Measurements from ENCODE around the gene IPO9. TPM values are rescaled to one million over a fixed set of nuclear protein-coding genes. Genes with fewer than 3 reads are reported as not detected.

Gene IPO9
- total RNA-seq, result 10 to 100 TPM; 63.9 to 65.7 TPM

DNA sequence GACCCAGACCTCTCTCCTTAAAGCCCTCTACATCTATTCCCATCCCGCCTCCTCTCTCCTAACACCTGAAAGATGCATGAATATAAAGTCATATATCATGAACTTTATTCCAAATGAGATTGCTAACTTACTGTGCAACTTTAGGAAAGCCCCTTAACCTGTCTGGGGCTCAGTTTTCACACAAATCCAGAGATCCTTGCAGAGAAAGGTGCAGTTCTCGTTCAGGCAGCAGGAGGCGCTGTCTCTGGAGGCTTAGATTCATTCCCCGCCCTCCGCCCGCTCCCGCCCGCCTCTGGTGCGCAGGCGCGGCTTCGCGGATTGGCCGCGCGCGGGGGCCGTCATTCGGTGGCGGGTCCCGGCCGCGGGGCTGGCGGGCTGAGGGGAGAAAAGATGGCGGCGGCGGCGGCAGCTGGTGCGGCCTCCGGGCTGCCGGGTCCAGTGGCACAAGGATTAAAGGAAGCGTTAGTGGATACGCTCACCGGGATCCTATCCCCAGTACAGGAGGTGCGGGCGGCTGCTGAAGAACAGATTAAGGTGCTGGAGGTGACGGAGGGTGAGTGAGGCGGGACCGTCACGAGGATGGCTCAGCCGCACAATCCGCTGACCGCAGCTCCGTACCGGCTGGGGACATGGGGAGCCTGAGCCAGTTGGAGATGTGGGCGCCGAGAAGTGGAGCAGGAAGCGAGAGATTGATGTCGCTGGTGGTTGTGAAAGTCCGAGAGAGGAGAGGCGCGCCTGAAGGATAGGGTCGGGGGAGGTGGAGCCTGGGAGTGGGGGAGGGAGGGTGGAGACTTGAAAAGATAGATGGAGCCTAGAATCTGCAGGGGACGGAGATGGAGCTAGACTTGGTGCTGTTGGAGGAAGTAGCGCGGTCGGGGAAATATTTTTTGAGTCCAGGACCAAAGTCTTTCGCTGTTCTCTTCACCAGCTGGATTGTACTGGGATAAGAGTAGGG, at the start of gene IPO9:
IPO9 (plus strand) TSS at position 338 of the 955 bp plus-strand sequence; CDS start at position 391, 53 bp downstream.
- peak within 1 kb of the TSS; percentile 93 for H3K27ac Mint-ChIP-seq
- peaks cover 11% of the 10 kb centered on the region for H3K36me3 Mint-ChIP-seq (ENCODE audit: low read depth)
- H3K9me3 Mint-ChIP-seq, result no peaks in the 10 kb centered on the region
- H3K27me3 Mint-ChIP-seq (ENCODE audit: low read depth), result no peaks in the 10 kb centered on the region
- CTCF ChIA-PET, result interaction anchor here (0.6 to 2.9 kb wide), 18 partner anchors 9 to 315 kb away, joined by 3 to 13 read pairs (median 4); no protein-coding TSS in a partner anchor
- DNase-seq, result peak; percentile 98
- intact Hi-C loops (cut with micrococcal nuclease), result loop anchor here (1.0 to 5.0 kb wide), 3 partner anchors 126 to 513 kb away; partner anchors contain the start of genes CSRP1, TIMM17A and UBE2T
- peaks cover 45% of the 10 kb centered on the region for H3K4me1 Mint-ChIP-seq (ENCODE audit: low read depth)
- H3K4me3 Mint-ChIP-seq, result peak within 1 kb of the TSS; percentile 99

DNA sequence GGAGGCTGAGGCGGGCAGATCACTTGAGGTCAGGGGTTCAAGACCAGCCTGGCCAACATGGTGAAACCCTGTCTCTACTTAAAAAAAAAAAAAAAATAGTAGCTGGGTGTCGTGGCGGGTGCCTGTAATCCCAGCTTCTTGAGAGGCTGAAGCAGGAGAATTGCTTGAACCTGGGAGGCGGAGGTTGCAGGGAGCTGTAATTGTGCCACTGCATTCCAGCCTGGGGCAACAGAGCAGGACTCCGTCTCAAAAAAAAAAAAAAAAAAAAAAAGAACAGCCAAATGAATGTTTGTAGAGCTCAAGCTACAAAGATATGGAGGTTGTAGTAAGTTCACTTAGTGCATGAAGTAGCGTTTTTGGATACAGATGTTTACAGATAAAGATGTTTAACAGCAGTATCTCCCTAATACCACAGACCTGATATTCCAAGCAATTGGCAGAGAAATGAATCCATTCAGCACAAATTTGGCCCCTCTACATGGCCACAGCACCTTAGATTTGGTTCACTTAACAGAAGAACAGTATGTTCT, 49.5 kb upstream of the IPO9 start:
- no peak overlapping the region for H3K4me3 Mint-ChIP-seq
- DNase-seq, result no peak
- H3K9me3 Mint-ChIP-seq, result no peaks in the 10 kb centered on the region
- no peaks in the 10 kb centered on the region for H3K27me3 Mint-ChIP-seq (ENCODE audit: low read depth)
- intact Hi-C loops (cut with micrococcal nuclease), result no loop called here
- peaks cover 1% of the 10 kb centered on the region for H3K36me3 Mint-ChIP-seq (ENCODE audit: low read depth)
- CTCF ChIA-PET, result interaction anchor here (0.6 kb wide), 1 partner anchor 233 kb away, joined by 3 read pairs; no protein-coding TSS in a partner anchor
- no peaks in the 10 kb centered on the region for H3K4me1 Mint-ChIP-seq (ENCODE audit: low read depth)
- H3K27ac Mint-ChIP-seq, result no peak overlapping the region

DNA sequence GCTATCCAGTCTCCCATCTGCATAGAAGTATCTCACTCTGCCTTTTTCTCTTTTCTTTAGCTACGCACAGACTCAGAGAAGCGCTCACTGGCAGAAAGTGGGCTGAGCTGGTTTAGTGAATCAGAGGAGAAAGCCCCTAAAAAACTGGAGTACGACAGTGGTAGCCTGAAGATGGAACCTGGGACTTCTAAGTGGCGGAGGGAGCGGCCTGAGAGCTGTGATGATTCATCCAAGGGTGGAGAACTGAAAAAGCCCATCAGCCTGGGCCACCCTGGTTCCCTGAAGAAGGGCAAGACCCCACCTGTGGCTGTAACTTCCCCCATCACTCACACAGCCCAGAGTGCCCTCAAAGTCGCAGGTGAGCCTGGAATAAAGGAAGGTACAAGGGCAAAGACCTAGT, 48.0 kb upstream of the IPO9 start:
- Mint-ChIP-seq H3K4me1 (ENCODE audit: low read depth) (no peaks in the 10 kb centered on the region), H3K9me3 (no peaks in the 10 kb centered on the region), H3K27me3 (ENCODE audit: low read depth) (no peaks in the 10 kb centered on the region), H3K4me3 (no peak overlapping the region), H3K27ac (no peak overlapping the region), H3K36me3 (ENCODE audit: low read depth) (peaks cover 1% of the 10 kb centered on the region)
- no peak for DNase-seq
- intact Hi-C loops (cut with micrococcal nuclease), result no loop called here
- CTCF ChIA-PET, result interaction anchor here (1.3 to 1.7 kb wide), 2 partner anchors 12 to 72 kb away, joined by 5 read pairs; no protein-coding TSS in a partner anchor

DNA sequence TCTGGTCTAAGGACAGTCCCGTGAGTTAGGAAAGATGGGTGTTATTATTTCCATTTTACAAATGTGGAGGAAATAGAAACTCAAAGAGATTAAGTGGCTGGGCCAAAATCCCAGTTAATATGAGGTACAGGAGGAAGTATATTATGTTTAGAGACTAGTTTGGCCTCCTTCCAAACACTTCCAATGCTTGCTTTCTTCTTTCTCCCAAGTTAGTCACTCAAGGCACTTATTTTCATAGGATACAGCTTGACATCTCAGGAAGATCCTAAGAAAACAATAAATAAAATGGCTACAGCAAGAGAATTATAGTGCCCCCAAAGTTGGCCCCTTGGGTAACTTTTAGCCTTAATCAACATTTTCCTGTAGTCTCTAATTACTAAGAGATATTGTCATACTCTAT, 47.5 kb upstream of the IPO9 start:
- no peak overlapping the region for H3K4me3 Mint-ChIP-seq
- intact Hi-C loops (cut with micrococcal nuclease), result no loop called here
- H3K27me3 Mint-ChIP-seq (ENCODE audit: low read depth), result no peaks in the 10 kb centered on the region
- CTCF ChIA-PET, result interaction anchor here (1.7 kb wide), 1 partner anchor 72 kb away, joined by 5 read pairs; no protein-coding TSS in a partner anchor
- H3K36me3 Mint-ChIP-seq (ENCODE audit: low read depth), result peaks cover 1% of the 10 kb centered on the region
- no peak for DNase-seq
- no peaks in the 10 kb centered on the region for H3K9me3 Mint-ChIP-seq
- no peak overlapping the region for H3K27ac Mint-ChIP-seq
- no peaks in the 10 kb centered on the region for H3K4me1 Mint-ChIP-seq (ENCODE audit: low read depth)

DNA sequence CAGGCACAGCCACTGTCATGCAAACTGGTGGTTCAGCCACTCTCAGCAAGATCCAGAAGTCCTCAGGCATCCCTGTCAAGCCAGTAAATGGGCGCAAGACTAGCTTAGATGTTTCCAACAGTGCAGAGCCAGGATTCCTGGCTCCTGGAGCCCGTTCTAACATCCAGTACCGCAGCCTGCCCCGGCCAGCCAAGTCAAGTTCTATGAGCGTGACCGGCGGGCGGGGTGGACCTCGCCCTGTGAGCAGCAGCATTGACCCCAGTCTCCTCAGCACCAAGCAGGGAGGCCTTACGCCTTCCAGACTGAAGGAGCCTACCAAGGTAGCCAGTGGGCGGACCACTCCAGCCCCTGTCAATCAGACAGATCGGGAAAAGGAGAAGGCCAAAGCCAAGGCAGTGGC, 46.6 kb upstream of the IPO9 start:
- Mint-ChIP-seq H3K27ac (no peak overlapping the region), H3K4me1 (ENCODE audit: low read depth) (no peaks in the 10 kb centered on the region), H3K9me3 (no peaks in the 10 kb centered on the region), H3K27me3 (ENCODE audit: low read depth) (no peaks in the 10 kb centered on the region), H3K36me3 (ENCODE audit: low read depth) (peaks cover 1% of the 10 kb centered on the region), H3K4me3 (no peak overlapping the region)
- intact Hi-C loops (cut with micrococcal nuclease), result no loop called here
- no peak for DNase-seq
- CTCF ChIA-PET, result interaction anchor here (1.0 to 3.2 kb wide), 2 partner anchors 11 to 73 kb away, joined by 3 to 10 read pairs; no protein-coding TSS in a partner anchor

DNA sequence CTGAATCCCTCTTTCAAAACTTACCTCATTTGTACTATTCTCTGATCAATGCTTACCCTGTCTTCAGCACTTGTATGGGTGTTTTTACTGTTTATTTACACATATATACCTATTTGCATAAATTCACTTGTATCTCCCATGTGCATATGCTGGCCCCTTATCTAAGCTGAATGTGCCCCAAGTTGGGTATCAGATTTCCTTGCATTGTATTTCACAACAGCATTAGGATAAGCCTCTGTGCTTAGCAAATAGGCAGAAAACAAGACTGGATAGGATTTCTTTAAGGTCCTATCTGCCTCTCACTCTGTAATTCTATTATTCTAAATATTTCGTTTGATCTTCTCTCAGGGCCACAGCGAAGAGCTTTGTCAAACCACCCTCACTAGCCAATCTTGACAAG, 45.9 kb upstream of the IPO9 start:
- Mint-ChIP-seq H3K27ac (no peak overlapping the region), H3K27me3 (ENCODE audit: low read depth) (no peaks in the 10 kb centered on the region), H3K4me1 (ENCODE audit: low read depth) (no peaks in the 10 kb centered on the region), H3K4me3 (no peak overlapping the region), H3K9me3 (no peaks in the 10 kb centered on the region), H3K36me3 (ENCODE audit: low read depth) (peaks cover 1% of the 10 kb centered on the region)
- intact Hi-C loops (cut with micrococcal nuclease), result no loop called here
- CTCF ChIA-PET, result interaction anchor here (1.0 to 3.2 kb wide), 2 partner anchors 10 to 74 kb away, joined by 3 to 10 read pairs; no protein-coding TSS in a partner anchor
- no peak for DNase-seq

DNA sequence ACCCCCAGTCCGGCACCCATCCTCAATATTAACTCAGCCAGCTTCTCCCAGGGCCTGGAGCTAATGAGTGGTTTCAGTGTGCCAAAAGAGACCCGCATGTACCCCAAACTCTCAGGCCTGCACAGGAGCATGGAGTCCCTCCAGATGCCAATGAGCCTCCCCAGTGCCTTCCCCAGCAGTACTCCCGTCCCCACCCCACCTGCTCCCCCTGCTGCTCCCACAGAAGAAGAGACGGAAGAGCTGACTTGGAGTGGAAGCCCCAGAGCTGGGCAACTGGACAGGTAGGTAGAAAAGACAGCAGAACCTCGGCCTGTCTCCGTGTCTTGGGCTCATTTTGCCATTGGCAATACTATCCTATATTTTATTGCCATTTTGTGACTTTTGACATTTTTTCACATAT, 45.4 kb upstream of the IPO9 start:
- no peaks in the 10 kb centered on the region for H3K27me3 Mint-ChIP-seq (ENCODE audit: low read depth)
- no peak overlapping the region for H3K4me3 Mint-ChIP-seq
- CTCF ChIA-PET, result interaction anchor here (1.0 to 3.2 kb wide), 2 partner anchors 9 to 74 kb away, joined by 3 to 10 read pairs; no protein-coding TSS in a partner anchor
- peaks cover 1% of the 10 kb centered on the region for H3K36me3 Mint-ChIP-seq (ENCODE audit: low read depth)
- intact Hi-C loops (cut with micrococcal nuclease), result no loop called here
- no peaks in the 10 kb centered on the region for H3K9me3 Mint-ChIP-seq
- H3K27ac Mint-ChIP-seq, result no peak overlapping the region
- no peak for DNase-seq
- H3K4me1 Mint-ChIP-seq (ENCODE audit: low read depth), result no peaks in the 10 kb centered on the region

DNA sequence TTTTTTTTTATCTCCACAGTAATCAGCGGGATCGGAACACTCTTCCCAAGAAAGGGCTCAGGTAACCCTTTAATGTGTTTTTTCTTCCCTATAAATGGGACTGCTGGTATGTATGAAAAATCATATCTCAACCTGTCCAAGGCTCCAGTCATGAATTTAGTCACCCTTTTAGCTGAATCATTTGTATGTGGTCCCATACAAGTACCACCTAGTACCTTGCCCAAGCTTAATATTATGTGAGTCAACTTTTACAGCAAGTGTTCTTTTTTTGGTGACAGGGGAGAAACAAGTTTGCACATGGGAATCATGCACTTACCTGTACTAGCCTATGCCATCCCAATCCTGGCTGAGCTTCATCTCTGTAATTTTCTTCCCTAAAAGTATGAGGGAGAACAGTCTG, 43.7 kb upstream of the IPO9 start:
- Mint-ChIP-seq H3K36me3 (ENCODE audit: low read depth) (peaks cover 1% of the 10 kb centered on the region), H3K9me3 (no peaks in the 10 kb centered on the region), H3K4me1 (ENCODE audit: low read depth) (no peaks in the 10 kb centered on the region), H3K4me3 (no peak overlapping the region), H3K27ac (no peak overlapping the region), H3K27me3 (ENCODE audit: low read depth) (no peaks in the 10 kb centered on the region)
- CTCF ChIA-PET, result interaction anchor here (2.2 to 13.2 kb wide), 3 partner anchors 8 to 76 kb away, joined by 5 to 266 read pairs (median 10); no protein-coding TSS in a partner anchor
- no peak for DNase-seq
- intact Hi-C loops (cut with micrococcal nuclease), result no loop called here

DNA sequence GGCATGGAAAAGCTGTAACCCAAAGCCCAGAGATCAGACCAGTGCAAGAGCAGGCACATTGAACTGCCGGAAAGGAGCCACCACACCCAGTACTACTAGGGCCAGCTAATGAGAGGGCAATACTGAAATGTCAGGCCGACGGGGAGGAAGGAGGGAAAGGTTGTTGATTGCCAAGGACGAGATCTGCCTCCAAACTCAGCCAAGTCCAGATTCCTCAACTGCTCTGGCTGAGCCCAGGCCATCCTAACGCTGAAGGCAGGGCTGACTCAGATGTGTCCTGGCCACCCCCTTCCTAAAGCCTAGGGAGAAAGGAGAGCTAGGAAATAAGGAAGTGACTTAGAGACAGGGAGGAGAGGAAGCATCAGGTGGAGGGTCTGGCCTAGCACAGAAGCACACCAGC, 42.1 kb upstream of the IPO9 start:
- no peaks in the 10 kb centered on the region for H3K27me3 Mint-ChIP-seq (ENCODE audit: low read depth)
- H3K4me3 Mint-ChIP-seq, result no peak overlapping the region
- intact Hi-C loops (cut with micrococcal nuclease), result no loop called here
- H3K36me3 Mint-ChIP-seq (ENCODE audit: low read depth), result no peaks in the 10 kb centered on the region
- no peak for DNase-seq
- H3K27ac Mint-ChIP-seq, result no peak overlapping the region
- H3K9me3 Mint-ChIP-seq, result no peaks in the 10 kb centered on the region
- H3K4me1 Mint-ChIP-seq (ENCODE audit: low read depth), result no peaks in the 10 kb centered on the region
- CTCF ChIA-PET, result interaction anchor here (1.0 to 13.2 kb wide), 4 partner anchors 10 to 227 kb away, joined by 3 to 266 read pairs (median 6); no protein-coding TSS in a partner anchor

DNA sequence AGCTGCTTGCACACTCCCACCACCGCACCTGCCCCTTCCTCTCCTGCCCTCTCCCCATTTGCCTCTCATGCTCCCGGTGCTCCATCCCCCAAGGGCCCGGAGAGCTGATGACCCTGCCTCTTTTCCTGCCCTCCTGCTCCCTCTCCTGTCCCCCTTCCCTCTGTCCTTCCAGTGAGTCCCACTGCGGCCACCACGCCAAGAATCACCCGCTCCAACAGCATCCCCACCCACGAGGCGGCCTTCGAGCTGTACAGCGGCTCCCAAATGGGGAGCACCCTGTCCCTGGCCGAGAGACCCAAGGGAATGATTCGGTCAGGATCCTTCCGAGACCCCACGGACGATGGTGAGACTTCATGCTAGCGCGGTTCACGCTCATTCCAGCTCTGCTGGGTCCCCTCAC, 40.7 kb upstream of the IPO9 start:
- CTCF ChIA-PET, result interaction anchor here (1.0 to 13.2 kb wide), 4 partner anchors 8 to 228 kb away, joined by 3 to 266 read pairs (median 7); no protein-coding TSS in a partner anchor
- intact Hi-C loops (cut with micrococcal nuclease), result no loop called here
- H3K4me1 Mint-ChIP-seq (ENCODE audit: low read depth), result no peaks in the 10 kb centered on the region
- no peak overlapping the region for H3K4me3 Mint-ChIP-seq
- no peaks in the 10 kb centered on the region for H3K9me3 Mint-ChIP-seq
- no peak overlapping the region for H3K27ac Mint-ChIP-seq
- H3K36me3 Mint-ChIP-seq (ENCODE audit: low read depth), result no peaks in the 10 kb centered on the region
- no peaks in the 10 kb centered on the region for H3K27me3 Mint-ChIP-seq (ENCODE audit: low read depth)
- DNase-seq, result no peak

DNA sequence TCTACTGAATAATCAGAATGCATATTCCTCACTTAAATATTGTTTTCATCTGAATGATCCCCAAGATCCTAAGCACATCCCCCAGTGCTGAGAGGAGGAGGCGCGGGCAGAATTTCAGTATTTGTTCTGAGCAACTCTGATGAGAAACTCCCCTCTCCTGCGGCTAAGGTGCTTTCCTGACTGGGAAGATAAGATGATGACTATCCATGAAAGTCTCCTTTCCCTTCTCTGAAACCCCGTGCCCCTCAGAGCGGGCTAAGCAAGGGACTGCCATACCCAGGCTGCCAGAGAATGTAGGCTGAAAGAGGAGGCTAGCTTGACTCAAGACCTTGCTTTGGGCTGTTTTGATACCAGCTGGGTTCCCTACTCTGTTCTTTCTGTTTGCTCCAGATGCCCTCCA, 39.7 kb upstream of the IPO9 start:
- Mint-ChIP-seq H3K4me1 (ENCODE audit: low read depth) (no peaks in the 10 kb centered on the region), H3K27ac (no peak overlapping the region), H3K27me3 (ENCODE audit: low read depth) (no peaks in the 10 kb centered on the region), H3K9me3 (no peaks in the 10 kb centered on the region), H3K36me3 (ENCODE audit: low read depth) (no peaks in the 10 kb centered on the region), H3K4me3 (no peak overlapping the region)
- DNase-seq, result no peak
- intact Hi-C loops (cut with micrococcal nuclease), result no loop called here
- CTCF ChIA-PET, result interaction anchor here (1.0 to 13.2 kb wide), 2 partner anchors 15 to 80 kb away, joined by 4 to 266 read pairs; no protein-coding TSS in a partner anchor

DNA sequence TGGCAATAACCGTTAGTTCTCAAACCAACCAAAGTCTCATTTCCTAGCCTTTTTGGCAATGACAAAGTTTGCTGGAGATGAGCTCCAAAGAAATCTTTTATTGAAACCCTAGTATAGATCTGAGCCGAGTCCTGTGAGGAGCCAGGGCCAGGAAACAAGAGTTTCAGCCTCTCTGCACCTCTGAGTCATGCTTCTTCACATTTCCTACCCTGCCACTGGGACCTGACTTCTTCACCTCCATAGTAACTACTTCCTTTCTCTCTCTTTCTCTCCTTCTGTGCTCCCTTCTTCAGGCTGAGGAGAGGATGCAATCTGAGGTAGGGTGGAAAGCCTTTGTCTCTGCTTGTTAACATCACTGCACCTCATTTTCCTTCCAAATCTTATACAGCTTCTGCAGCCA, 38.7 kb upstream of the IPO9 start:
- DNase-seq, result no peak
- intact Hi-C loops (cut with micrococcal nuclease), result no loop called here
- H3K27me3 Mint-ChIP-seq (ENCODE audit: low read depth), result no peaks in the 10 kb centered on the region
- no peaks in the 10 kb centered on the region for H3K36me3 Mint-ChIP-seq (ENCODE audit: low read depth)
- no peak overlapping the region for H3K27ac Mint-ChIP-seq
- H3K4me3 Mint-ChIP-seq, result no peak overlapping the region
- H3K4me1 Mint-ChIP-seq (ENCODE audit: low read depth), result no peaks in the 10 kb centered on the region
- CTCF ChIA-PET, result interaction anchor here (1.5 to 13.2 kb wide), 3 partner anchors 81 to 259 kb away, joined by 4 to 266 read pairs (median 25); no protein-coding TSS in a partner anchor
- no peaks in the 10 kb centered on the region for H3K9me3 Mint-ChIP-seq

All from activated naive CD4-positive, alpha-beta T cell treated with anti-CD3 and anti-CD28 coated beads for 36 hours (primary cell).